HEK293 (cell line): ENCODE results near the gene CYP17A1.

Source experiments
- CTCF ChIA-PET: fragments of 350-600 bp; formaldehyde crosslinking; extraction: SDS; loops from one replicate; lab custom pipeline; 2021; ENCODE audit warnings: antibody characterized with exemption; lab: Yijun Ruan, JAX
- POLR2A ChIA-PET: fragments of 300-600 bp; formaldehyde crosslinking; extraction: SDS; loops from one replicate; lab custom pipeline; 2020; ENCODE audit warnings: antibody characterized with exemption, inconsistent platforms; lab: Yijun Ruan, JAX
- H3K27ac ChIP-seq: fragments of 200-500 bp; sonication (Bioruptor generic); 2 replicates; pipeline ENCODE4 v1.5.1; 2014; ENCODE audit warnings: low read depth, low read length, control low read depth, inconsistent platforms; ENCODE audit errors: extremely low read depth
- H3K36me3 ChIP-seq, 2 experiments: fragments of 200-500 bp in 1 of 2; sonication (Bioruptor generic) in 1 of 2; 1 replicate in 1 of 2; 2 replicates in 1 of 2; pipeline ENCODE4 v1.5.1; 2014 to 2017; ENCODE audit warnings: inconsistent platforms in 2 of 2, low read length in 2 of 2; ENCODE audit not compliant: control insufficient read depth in 2 of 2, insufficient read depth in 1 of 2
- H3K4me1 ChIP-seq: fragments of 200-500 bp; sonication (Bioruptor generic); 2 replicates; pipeline ENCODE4 v1.5.1; 2014; ENCODE audit warnings: mild to moderate bottlenecking, low read length, inconsistent platforms; ENCODE audit not compliant: control insufficient read depth, insufficient read depth
- H3K4me3 ChIP-seq: 2 replicates; pipeline ENCODE4 v1.5.1; 2011; ENCODE audit warnings: low read depth, mild to moderate bottlenecking, control low read depth, low read length, moderate library complexity
- H3K9me3 ChIP-seq: fragments of 200-500 bp; sonication (Bioruptor generic); 2 replicates; pipeline ENCODE4 v1.5.1; 2014; ENCODE audit warnings: low read depth, low read length, inconsistent platforms; ENCODE audit not compliant: control insufficient read depth, insufficient read depth
- ATF2 ChIP-seq: fragments of 450-650 bp; formaldehyde crosslinking; IDR thresholded peaks from 2 replicates; pipeline ENCODE4 v1.5.1; 2016; ENCODE audit warnings: missing biosample characterization, missing genetic modification characterization, low read depth
- EGR2 ChIP-seq: fragments of 450-650 bp; formaldehyde crosslinking; IDR thresholded peaks from 2 replicates; pipeline ENCODE4 v1.5.1; 2016; ENCODE audit warnings: low read depth, missing biosample characterization, missing genetic modification characterization
- KLF16 ChIP-seq: fragments of 450-650 bp; formaldehyde crosslinking; IDR thresholded peaks from 2 replicates; pipeline ENCODE4 v1.5.1; 2017; ENCODE audit warnings: missing biosample characterization, missing genetic modification characterization
- PRDM1 ChIP-seq: fragments of 450-650 bp; formaldehyde crosslinking; IDR thresholded peaks from 2 replicates; pipeline ENCODE4; 2016; ENCODE audit warnings: missing biosample characterization, missing genetic modification characterization
- REST ChIP-seq: fragments of 450-650 bp; formaldehyde crosslinking; IDR thresholded peaks from 2 replicates; pipeline ENCODE4 v1.5.1; 2016; ENCODE audit warnings: missing biosample characterization, missing genetic modification characterization
- SETDB1 ChIP-seq: IDR thresholded peaks from one replicate; pipeline ENCODE4 v1.6.1; 2017; ENCODE audit warnings: mild to moderate bottlenecking, low read length, moderate library complexity, mixed read lengths; ENCODE audit not compliant: insufficient read length
- ZNF132 ChIP-seq: fragments of 450-650 bp; formaldehyde crosslinking; IDR thresholded peaks from 2 replicates; pipeline ENCODE4 v1.5.1; 2017; ENCODE audit warnings: missing biosample characterization, missing genetic modification characterization, borderline replicate concordance
- ZNF157 ChIP-seq: fragments of 450-650 bp; formaldehyde crosslinking; IDR thresholded peaks from 2 replicates; pipeline ENCODE4 v1.5.1; 2016; ENCODE audit warnings: missing biosample characterization, missing genetic modification characterization
- ZNF184 ChIP-seq: fragments of 450-650 bp; IDR thresholded peaks from 2 replicates; pipeline ENCODE4 v1.5.1; 2018; ENCODE audit warnings: missing biosample characterization, mild to moderate bottlenecking, missing genetic modification characterization
- ZNF2 ChIP-seq: fragments of 450-650 bp; formaldehyde crosslinking; IDR thresholded peaks from 2 replicates; pipeline ENCODE4 v1.5.1; 2016; ENCODE audit warnings: missing biosample characterization, missing genetic modification characterization
- ZNF23 ChIP-seq: fragments of 450-650 bp; formaldehyde crosslinking; IDR thresholded peaks from 2 replicates; pipeline ENCODE4 v1.5.1; 2016; ENCODE audit warnings: missing biosample characterization, missing genetic modification characterization, borderline replicate concordance
- ZNF341 ChIP-seq: fragments of 450-650 bp; formaldehyde crosslinking; IDR thresholded peaks from 2 replicates; pipeline ENCODE4; 2016; ENCODE audit warnings: low read depth, missing biosample characterization, missing genetic modification characterization
- ZNF366 ChIP-seq: fragments of 450-650 bp; formaldehyde crosslinking; conservative IDR thresholded peaks from 2 replicates; pipeline ENCODE4 v1.5.1; 2016; ENCODE audit warnings: missing biosample characterization, missing genetic modification characterization
- ZNF426 ChIP-seq: fragments of 450-650 bp; formaldehyde crosslinking; IDR thresholded peaks from 2 replicates; pipeline ENCODE4 v1.5.1; 2017; ENCODE audit warnings: missing biosample characterization, missing genetic modification characterization, mild to moderate bottlenecking, inconsistent platforms, moderate library complexity
- ZNF501 ChIP-seq: fragments of 450-650 bp; formaldehyde crosslinking; IDR thresholded peaks from 2 replicates; pipeline ENCODE4 v1.5.1; 2016; ENCODE audit warnings: missing biosample characterization, missing genetic modification characterization
- ZNF521 ChIP-seq: fragments of 450-650 bp; formaldehyde crosslinking; IDR thresholded peaks from 2 replicates; pipeline ENCODE4 v1.5.1; 2017; ENCODE audit warnings: missing biosample characterization, mild to moderate bottlenecking, missing genetic modification characterization
- ZNF529 ChIP-seq: fragments of 450-650 bp; formaldehyde crosslinking; IDR thresholded peaks from 2 replicates; pipeline ENCODE4 v1.5.1; 2017; ENCODE audit warnings: missing genetic modification characterization, missing biosample characterization; ENCODE audit not compliant: insufficient replicate concordance
- ZNF549 ChIP-seq: fragments of 450-650 bp; IDR thresholded peaks from 2 replicates; pipeline ENCODE4 v1.5.1; 2018; ENCODE audit warnings: missing biosample characterization, missing genetic modification characterization, mild to moderate bottlenecking, inconsistent platforms, moderate library complexity
- ZNF555 ChIP-seq: fragments of 450-650 bp; formaldehyde crosslinking; conservative IDR thresholded peaks from 2 replicates; pipeline ENCODE4 v1.5.1; 2017; ENCODE audit warnings: missing biosample characterization, mild to moderate bottlenecking, missing genetic modification characterization, inconsistent platforms
- ZNF561 ChIP-seq: fragments of 450-650 bp; IDR thresholded peaks from 2 replicates; pipeline ENCODE4 v1.5.1; 2018; ENCODE audit warnings: missing biosample characterization, missing genetic modification characterization, borderline replicate concordance
- ZNF580 ChIP-seq: fragments of 450-650 bp; formaldehyde crosslinking; IDR thresholded peaks from 2 replicates; pipeline ENCODE4 v1.5.1; 2016; ENCODE audit warnings: missing biosample characterization, missing genetic modification characterization
- ZNF654 ChIP-seq: fragments of 450-650 bp; formaldehyde crosslinking; IDR thresholded peaks from 2 replicates; pipeline ENCODE4 v1.5.1; 2016; ENCODE audit warnings: low read depth, missing biosample characterization, missing genetic modification characterization
- ZNF664 ChIP-seq: fragments of 450-650 bp; formaldehyde crosslinking; IDR thresholded peaks from 2 replicates; pipeline ENCODE4 v1.5.1; 2016; ENCODE audit warnings: missing biosample characterization, missing genetic modification characterization
- ZNF701 ChIP-seq: fragments of 450-650 bp; formaldehyde crosslinking; IDR thresholded peaks from 2 replicates; pipeline ENCODE4 v1.5.1; 2016; ENCODE audit warnings: missing biosample characterization, missing genetic modification characterization
- ZNF791 ChIP-seq: fragments of 450-650 bp; formaldehyde crosslinking; IDR thresholded peaks from 2 replicates; pipeline ENCODE4 v1.5.1; 2016; ENCODE audit warnings: missing biosample characterization, missing genetic modification characterization
- ZXDB ChIP-seq: fragments of 450-650 bp; formaldehyde crosslinking; IDR thresholded peaks from 2 replicates; pipeline ENCODE4 v1.5.1; 2016; ENCODE audit warnings: missing biosample characterization, missing genetic modification characterization

CYP17A1 gene

GRCh38 chr10:102868911-102869257 is 31.7 kb upstream of the CYP17A1 start (continued):
- TF ChIP-seq ZNF426 = no peak

GRCh38 chr10:102865620-102866019 is 28.4 kb upstream of the CYP17A1 start:
- TF ChIP-seq KLF16 (tag by site-specific recombination) (no peak), ZNF701 (tag by site-specific recombination) (no peak), ZNF654 (tag by site-specific recombination) (no peak), ZXDB (no peak), ZNF580 (no peak), ZNF501 (no peak), ZNF521 (tag by site-specific recombination) (no peak), ZNF157 (tag by site-specific recombination) (no peak), REST (tag by site-specific recombination) (no peak), ZNF555 (tag by site-specific recombination) (no peak), EGR2 (tag by site-specific recombination) (no peak), SETDB1 (no peak), ZNF23 (no peak), ATF2 (tag by site-specific recombination) (no peak), ZNF549 (tag by site-specific recombination) (no peak)
- Histone ChIP-seq H3K4me1 (peaks cover 3% of the 10 kb centered on the region), H3K27ac (no peak overlapping the region), H3K9me3 (no peaks in the 10 kb centered on the region), H3K36me3 (peaks cover 16 to 20% of the 10 kb centered on the region in 2 experiments), H3K4me3 (no peak overlapping the region)
- POLR2A ChIA-PET = interaction anchor here (0.5 kb wide), 1 partner anchor 38 kb away, joined by 12 read pairs; no protein-coding TSS in a partner anchor
- CTCF ChIA-PET = interaction anchor here (0.6 kb wide), 1 partner anchor 781 kb away, joined by 5 read pairs; no protein-coding TSS in a partner anchor

- no peaks in the 10 kb centered on the region for H3K9me3 ChIP-seq
- H3K4me1 ChIP-seq = peaks cover 3% of the 10 kb centered on the region; the same call in 1 of the 2 replicates
- ChIA-PET POLR2A (no interaction called here), CTCF (interaction anchor here (0.5 to 0.9 kb wide), 2 partner anchors 18 to 38 kb away, joined by 3 to 4 read pairs; no protein-coding TSS in a partner anchor)
- no peak overlapping the region for H3K27ac ChIP-seq
- H3K4me3 ChIP-seq = no peak overlapping the region
- H3K36me3 ChIP-seq = peaks cover 16 to 21% of the 10 kb centered on the region in 2 experiments
- TF ChIP-seq ZNF561 (tag by site-specific recombination) (no peak), ZNF664 (tag by site-specific recombination) (no peak), ZNF791 (tag by site-specific recombination) (no peak), ZNF341 (tag by site-specific recombination) (no peak), ZNF501 (no peak), ZNF132 (tag by site-specific recombination) (no peak), ZNF2 (tag by site-specific recombination) (no peak), ZNF366 (tag by site-specific recombination) (no peak), ZNF184 (tag by site-specific recombination) (no peak), PRDM1 (tag by site-specific recombination) (no peak), ZNF529 (tag by site-specific recombination) (no peak), ZNF654 (tag by site-specific recombination) (no peak)
These were observed 26.4 kb upstream of the CYP17A1 start for GRCh38 chr10:102863660-102864059.
